ACC112 (cell line): ENCODE results near the gene FNBP1.

Experiments used
- H2AFZ ChIP-seq: fragments of 200-600 bp; sonication (generic); one replicate; pipeline ENCODE4 v1.6.0; 2017; ENCODE audit warnings: antibody characterized with exemption, low read length; ENCODE audit not compliant: unreplicated experiment
- H3K27ac ChIP-seq: fragments of 200-600 bp; sonication (generic); 2 replicates; pipeline ENCODE4 v1.5.1; 2014; ENCODE audit warnings: low read depth, mild to moderate bottlenecking, antibody characterized with exemption, low read length, moderate library complexity
- H3K27me3 ChIP-seq: fragments of 200-600 bp; sonication (generic); 2 replicates; pipeline ENCODE4 v1.6.1; 2014; ENCODE audit warnings: mild to moderate bottlenecking, antibody characterized with exemption, low read length, moderate library complexity, mixed read lengths; ENCODE audit not compliant: insufficient read depth
- H3K36me3 ChIP-seq: fragments of 200-600 bp; sonication (generic); 2 replicates; pipeline ENCODE4 v1.6.1; 2016; ENCODE audit warnings: mild to moderate bottlenecking, antibody characterized with exemption, low read length, moderate library complexity, mixed read lengths; ENCODE audit not compliant: insufficient read depth
- H3K4me1 ChIP-seq: fragments of 200-600 bp; sonication (generic); one replicate; pipeline ENCODE4 v1.6.1; 2016; ENCODE audit warnings: low read length, mixed read lengths; ENCODE audit not compliant: insufficient read depth, unreplicated experiment, control insufficient read depth
- H3K4me3 ChIP-seq: fragments of 200-600 bp; sonication (generic); 2 replicates; pipeline ENCODE4 v1.5.1; 2014; ENCODE audit warnings: mild to moderate bottlenecking, low read depth, low read length
- H3K79me2 ChIP-seq: fragments of 200-600 bp; sonication (generic); one replicate; pipeline ENCODE4 v1.6.0; 2016; ENCODE audit warnings: low read length; ENCODE audit not compliant: control insufficient read depth, unreplicated experiment, insufficient read depth

FNBP1 gene

DNA sequence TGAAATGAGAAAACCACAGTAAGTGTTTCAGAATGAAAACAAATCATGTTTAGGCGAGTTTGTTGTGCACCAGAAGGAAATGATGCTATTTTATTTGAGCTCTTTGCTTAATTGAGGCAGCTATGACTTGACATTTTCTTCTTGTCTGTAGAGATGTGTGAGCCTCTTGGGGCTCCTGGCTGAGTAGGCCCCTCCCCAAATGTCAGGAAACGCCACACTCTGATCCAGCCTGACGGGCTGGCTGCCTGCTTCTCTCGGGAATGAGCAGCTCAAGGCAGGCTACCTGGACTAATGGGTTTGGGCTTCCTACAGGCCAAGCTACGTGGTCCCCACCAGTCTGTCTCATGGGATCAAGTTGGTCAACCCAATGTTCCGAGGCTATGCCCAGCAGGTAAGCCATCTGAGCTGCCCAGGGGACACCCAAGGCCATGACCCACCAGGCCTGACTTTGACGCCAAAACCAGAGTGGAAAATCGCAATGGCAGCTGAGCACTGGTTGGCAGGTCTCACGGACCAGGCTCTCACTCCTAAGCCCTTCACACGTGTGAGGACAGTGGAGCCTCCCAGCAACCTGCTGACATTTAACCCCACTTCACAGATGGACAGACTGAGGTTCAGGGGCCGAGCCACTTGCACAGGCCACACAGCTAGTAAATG is 177.9 kb downstream of the FNBP1 start:
- H3K27me3 ChIP-seq, result no peaks in the 10 kb centered on the region
- no peak overlapping the region for H2AFZ ChIP-seq
- H3K4me3 ChIP-seq, result no peak overlapping the region
- no peaks in the 10 kb centered on the region for H3K79me2 ChIP-seq
- H3K27ac ChIP-seq, result no peak overlapping the region
- H3K36me3 ChIP-seq, result no peaks in the 10 kb centered on the region
- no peaks in the 10 kb centered on the region for H3K4me1 ChIP-seq

DNA sequence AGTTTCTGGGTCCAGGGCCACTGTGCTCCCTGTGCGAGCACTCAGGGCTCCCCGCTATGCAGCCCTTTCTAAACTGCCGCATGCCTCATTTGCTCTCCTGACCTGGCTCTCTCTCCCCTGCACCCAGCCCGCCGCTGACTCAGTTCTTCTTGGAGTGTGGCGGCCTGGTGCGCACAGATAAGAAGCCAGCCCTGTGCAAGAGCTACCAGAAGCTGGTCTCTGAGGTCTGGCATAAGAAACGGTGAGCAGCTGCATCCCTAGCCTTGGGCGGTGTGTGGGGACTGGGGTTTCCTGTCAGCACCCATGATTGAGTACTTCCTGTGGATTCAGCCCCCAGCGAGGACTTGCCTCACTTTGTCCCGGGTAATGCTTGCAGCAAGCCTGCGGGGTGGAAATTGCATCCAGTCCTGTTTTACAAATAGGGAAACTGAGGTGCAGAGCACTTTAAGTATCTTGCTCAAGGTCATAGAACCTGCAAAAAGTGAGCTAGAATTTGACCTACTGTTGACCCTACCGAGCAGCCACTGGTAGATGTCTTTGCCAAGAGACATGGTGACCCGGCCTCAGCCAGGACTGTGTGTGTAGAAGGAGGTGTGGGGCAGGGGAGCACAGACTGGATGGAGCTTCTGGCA is 179.8 kb downstream of the FNBP1 start:
- H2AFZ ChIP-seq, result no peak overlapping the region
- H3K36me3 ChIP-seq, result no peaks in the 10 kb centered on the region
- no peaks in the 10 kb centered on the region for H3K4me1 ChIP-seq
- no peaks in the 10 kb centered on the region for H3K79me2 ChIP-seq
- no peak overlapping the region for H3K4me3 ChIP-seq
- no peaks in the 10 kb centered on the region for H3K27me3 ChIP-seq
- H3K27ac ChIP-seq, result no peak overlapping the region

DNA sequence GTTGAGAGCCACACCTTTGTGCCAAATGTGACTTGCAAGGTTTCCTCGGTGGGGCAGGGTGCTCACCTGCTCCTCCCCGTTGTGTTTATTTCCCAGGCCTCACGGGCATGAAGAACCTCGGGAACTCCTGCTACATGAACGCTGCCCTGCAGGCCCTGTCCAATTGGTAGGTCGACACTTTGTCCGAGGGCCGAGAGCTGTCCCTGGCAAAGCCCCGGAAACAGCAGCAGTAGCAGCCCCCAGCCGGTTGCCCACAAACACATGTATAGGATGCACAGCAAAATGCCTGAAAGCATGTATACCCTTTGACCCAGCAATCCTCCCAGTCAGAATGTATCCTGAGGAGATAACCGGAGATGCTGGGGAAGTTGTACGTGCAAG is 181.6 kb downstream of the FNBP1 start:
- Histone ChIP-seq H2AFZ (no peak overlapping the region), H3K27ac (no peak overlapping the region), H3K27me3 (no peaks in the 10 kb centered on the region), H3K79me2 (no peaks in the 10 kb centered on the region), H3K4me3 (no peak overlapping the region), H3K36me3 (no peaks in the 10 kb centered on the region), H3K4me1 (no peaks in the 10 kb centered on the region)

DNA sequence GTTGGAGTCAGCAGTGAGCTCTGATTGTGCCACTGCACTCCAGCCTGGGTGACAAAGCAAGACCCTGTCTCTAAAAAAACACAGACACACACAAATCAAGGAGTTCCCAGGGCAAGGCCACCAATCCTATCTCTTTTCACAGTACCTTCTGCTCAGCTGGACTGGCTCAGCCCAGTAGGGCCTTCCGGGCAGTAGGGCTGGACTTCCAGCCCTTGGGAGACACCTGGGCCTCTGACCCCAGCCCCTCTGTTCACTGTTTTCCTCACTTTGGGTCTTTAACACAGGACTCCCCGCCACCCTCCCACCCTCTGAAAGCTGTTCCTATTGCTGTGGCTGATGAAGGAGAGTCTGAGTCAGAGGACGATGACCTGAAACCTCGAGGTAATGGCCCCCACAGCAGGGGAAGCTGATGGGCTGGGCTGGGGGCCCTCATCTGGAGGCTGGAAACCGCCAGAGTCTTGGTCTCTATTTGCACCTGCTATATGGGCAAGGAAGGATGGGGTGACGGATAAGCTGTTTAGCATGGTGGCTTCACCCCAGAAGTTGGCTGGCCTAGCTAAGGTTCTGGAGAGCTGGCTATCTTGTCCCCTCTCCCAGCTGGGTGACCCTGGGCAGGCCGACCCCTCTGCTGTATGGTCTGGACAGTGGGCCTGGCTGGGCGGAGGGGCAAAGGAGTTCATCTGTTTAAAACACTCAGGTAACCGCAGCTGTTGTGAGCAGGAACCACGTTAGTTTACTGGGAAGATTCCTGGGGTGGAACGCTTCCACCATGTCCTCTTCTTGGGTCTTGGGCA is 182.1 kb downstream of the FNBP1 start:
- H3K4me1 ChIP-seq, result no peaks in the 10 kb centered on the region
- H3K27me3 ChIP-seq, result no peaks in the 10 kb centered on the region
- no peak overlapping the region for H3K27ac ChIP-seq
- H2AFZ ChIP-seq, result no peak overlapping the region
- no peak overlapping the region for H3K4me3 ChIP-seq
- H3K79me2 ChIP-seq, result no peaks in the 10 kb centered on the region
- no peaks in the 10 kb centered on the region for H3K36me3 ChIP-seq

DNA sequence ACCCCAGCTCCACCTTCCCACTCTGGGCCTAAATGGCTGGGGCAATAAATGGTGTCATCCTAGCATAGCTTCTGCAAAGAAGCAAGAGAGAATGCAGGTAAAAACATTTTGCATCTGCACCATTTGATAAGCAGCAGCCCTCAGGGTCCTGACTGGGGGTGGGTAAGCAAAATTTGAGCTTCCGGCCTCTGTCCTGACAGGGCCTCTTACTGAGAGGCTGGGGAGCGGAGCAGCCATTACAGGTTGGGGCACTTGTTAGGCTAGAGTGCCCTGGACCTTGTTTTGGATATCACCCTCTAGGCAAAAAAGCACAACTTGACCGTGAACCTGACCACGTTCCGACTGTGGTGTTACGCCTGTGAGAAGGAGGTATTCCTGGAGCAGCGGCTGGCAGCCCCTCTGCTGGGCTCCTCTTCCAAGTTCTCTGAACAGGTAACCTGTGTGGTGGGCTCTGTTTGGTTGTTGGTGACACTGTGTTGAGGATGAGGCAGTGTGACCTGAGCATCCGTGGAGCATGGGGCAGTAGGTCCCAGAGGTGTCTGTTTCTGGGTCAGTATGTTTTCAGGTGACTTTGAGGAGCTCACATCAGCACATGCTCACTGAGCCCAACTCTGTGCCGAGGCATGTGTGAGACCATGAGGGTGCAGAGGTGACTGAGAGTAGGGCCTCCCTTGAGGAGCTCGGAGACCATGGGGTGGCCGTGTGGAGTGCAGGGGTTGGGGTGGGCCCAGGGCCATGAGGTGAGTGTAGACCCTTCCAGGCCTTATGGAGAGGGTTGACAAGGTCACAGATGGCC is 184.6 kb downstream of the FNBP1 start:
- Histone ChIP-seq H3K4me3 (no peak overlapping the region), H3K4me1 (no peaks in the 10 kb centered on the region), H3K79me2 (no peaks in the 10 kb centered on the region), H3K27me3 (no peaks in the 10 kb centered on the region), H3K36me3 (no peaks in the 10 kb centered on the region; the same call in 1 of the 2 replicates), H3K27ac (no peak overlapping the region), H2AFZ (no peak overlapping the region)

DNA sequence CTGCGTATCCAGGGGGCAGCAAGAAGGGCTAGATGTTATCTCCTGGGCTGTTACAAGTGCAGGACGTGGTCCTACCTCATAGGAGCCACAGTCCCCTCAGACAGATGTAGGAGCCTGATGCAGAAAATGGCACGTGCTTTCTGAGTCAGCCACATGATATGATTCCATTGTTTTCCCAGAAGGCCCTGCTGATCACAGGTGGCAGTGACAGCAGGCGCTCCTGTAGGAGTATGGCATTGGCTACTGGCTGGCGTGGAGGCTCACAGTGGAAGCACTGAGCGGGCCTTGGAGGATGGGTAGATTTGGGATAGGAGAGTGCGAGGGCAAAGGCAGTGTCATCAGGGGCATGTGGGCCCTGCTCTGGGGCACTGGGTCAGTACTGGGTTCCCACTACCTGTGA is 185.8 kb downstream of the FNBP1 start:
- no peak overlapping the region for H3K4me3 ChIP-seq
- no peaks in the 10 kb centered on the region for H3K27me3 ChIP-seq
- H2AFZ ChIP-seq, result no peak overlapping the region
- H3K27ac ChIP-seq, result no peak overlapping the region
- no peaks in the 10 kb centered on the region for H3K4me1 ChIP-seq
- H3K36me3 ChIP-seq, result no peaks in the 10 kb centered on the region; the same call in 1 of the 2 replicates
- H3K79me2 ChIP-seq, result no peaks in the 10 kb centered on the region

DNA sequence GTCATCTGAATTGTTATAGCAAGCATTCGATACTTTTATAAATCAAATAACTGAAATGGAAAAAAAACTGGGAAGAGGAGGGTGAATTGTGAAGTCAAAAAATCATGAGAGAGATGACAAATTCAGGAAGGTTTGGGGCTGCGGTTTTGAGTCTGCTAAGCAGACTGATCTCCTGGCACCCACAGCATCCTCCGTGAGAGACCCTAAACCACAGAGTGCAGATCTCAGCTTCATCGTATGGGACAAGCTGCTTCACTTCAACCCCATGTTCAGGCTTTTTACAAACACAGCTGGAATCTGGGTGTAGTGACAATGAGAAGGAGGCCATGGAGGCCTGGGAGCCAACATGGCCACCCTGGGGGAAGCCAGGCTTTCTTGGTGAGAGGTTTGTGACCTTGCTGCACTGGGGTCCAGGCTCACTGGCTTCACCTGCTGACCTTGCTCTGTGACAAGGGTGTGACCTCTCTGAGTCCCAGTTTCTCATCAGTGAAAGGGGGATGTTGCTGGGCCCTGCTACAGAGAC is 188.3 kb downstream of the FNBP1 start:
- H2AFZ ChIP-seq, result no peak overlapping the region
- H3K4me1 ChIP-seq, result no peaks in the 10 kb centered on the region
- no peak overlapping the region for H3K27ac ChIP-seq
- H3K27me3 ChIP-seq, result no peaks in the 10 kb centered on the region
- peaks cover 3% of the 10 kb centered on the region; the same call in 1 of the 2 replicates for H3K36me3 ChIP-seq
- H3K79me2 ChIP-seq, result no peaks in the 10 kb centered on the region
- H3K4me3 ChIP-seq, result no peak overlapping the region

DNA sequence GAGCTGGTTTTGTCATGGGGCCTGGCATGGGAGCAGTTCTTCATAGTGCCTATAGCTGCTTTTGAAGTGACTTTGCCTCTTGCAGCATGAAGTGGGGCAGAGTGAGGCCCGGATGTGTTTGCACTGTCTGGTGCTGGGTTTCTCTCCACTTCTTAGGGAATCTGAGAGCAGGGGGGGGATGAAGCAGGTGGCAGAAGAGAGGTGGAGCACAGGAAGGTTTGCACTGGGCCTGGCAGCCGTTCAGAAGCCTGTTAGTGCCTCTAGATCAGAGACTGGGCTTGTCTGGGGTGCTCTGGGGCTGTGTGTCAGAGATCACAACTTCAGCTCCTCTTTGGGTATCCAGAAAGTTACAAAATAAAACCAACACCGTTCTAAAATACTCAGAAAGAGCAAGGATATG is 189.4 kb downstream of the FNBP1 start:
- Histone ChIP-seq H2AFZ (no peak overlapping the region), H3K27ac (no peak overlapping the region), H3K36me3 (peaks cover 3% of the 10 kb centered on the region; the same call in 1 of the 2 replicates), H3K4me3 (no peak overlapping the region), H3K27me3 (no peaks in the 10 kb centered on the region), H3K79me2 (no peaks in the 10 kb centered on the region), H3K4me1 (no peaks in the 10 kb centered on the region)

DNA sequence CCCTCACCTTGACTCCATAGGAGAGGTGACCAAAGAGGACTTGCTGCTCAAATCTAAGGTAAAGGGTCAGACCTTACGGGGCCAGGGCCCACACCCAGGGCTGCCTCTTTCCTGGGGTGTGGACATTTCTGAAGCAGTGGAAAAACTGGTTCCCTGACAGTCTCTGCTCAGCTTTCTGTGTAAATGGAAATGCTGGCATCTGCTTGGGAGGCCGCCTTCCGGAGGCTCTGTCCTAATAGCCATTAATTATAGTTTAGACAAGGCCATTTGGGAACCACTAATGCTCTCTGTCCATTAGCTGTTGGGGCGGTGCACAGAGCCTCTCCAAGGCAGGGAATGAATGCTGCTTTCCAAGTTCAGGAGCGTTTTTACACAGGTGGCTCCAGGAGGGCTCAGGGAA is 190.4 kb downstream of the FNBP1 start:
- no peak overlapping the region for H3K4me3 ChIP-seq
- no peaks in the 10 kb centered on the region for H3K4me1 ChIP-seq
- peaks cover 3% of the 10 kb centered on the region; the same call in 1 of the 2 replicates for H3K36me3 ChIP-seq
- H3K79me2 ChIP-seq, result no peaks in the 10 kb centered on the region
- no peaks in the 10 kb centered on the region for H3K27me3 ChIP-seq
- H3K27ac ChIP-seq, result no peak overlapping the region
- H2AFZ ChIP-seq, result no peak overlapping the region

DNA sequence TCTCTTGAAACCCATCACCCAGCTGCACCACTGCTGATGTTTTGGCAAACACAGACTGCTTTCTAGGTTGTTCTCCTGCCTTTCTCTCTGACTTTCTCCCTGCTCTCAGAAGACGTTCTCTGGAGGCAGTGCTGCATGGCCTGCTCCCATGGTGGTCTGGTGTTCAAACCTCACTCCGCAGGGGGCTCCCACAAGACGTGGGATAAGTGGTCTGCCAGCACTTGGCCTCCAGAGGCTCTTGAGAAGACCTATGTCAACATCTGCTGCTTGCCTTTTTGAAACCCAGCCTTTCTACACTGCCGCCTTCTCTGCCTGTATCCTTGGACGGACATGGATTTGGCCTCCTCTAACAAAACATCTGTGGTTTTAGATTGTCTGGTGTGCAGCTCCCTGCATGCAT is 191.2 kb downstream of the FNBP1 start:
- H3K79me2 ChIP-seq, result no peaks in the 10 kb centered on the region
- no peak overlapping the region for H3K4me3 ChIP-seq
- peaks cover 3% of the 10 kb centered on the region; the same call in 1 of the 2 replicates for H3K36me3 ChIP-seq
- H2AFZ ChIP-seq, result no peak overlapping the region
- no peak overlapping the region for H3K27ac ChIP-seq
- no peaks in the 10 kb centered on the region for H3K4me1 ChIP-seq
- H3K27me3 ChIP-seq, result no peaks in the 10 kb centered on the region
